GM19351 (cell line): Measurements from ENCODE around the gene INSR.

ENCODE experiments used
- ATAC-seq: cut with Tn5 transposase; IDR thresholded peaks from one replicate; pipeline ENCODE4 v1.9.1; 2021; ENCODE audit warnings: mild to moderate bottlenecking, moderate library complexity; ENCODE audit not compliant: unreplicated experiment

The INSR gene

GRCh38 chr19:7063339-7063738, 230.9 kb downstream of the INSR start:
- no peak for ATAC-seq
